Astrocyte of the cerebellum (primary cell): ENCODE data around the gene ZBTB47.

ENCODE experiments used
- DNase-seq: peaks from one replicate; pipeline ENCODE4 v3.0.0-alpha.2; 2011; ENCODE audit warnings: low read depth
- H3K4me3 ChIP-seq: 2 replicates; pipeline ENCODE4 v1.5.1; 2011; ENCODE audit warnings: mild to moderate bottlenecking, low read depth, low read length, moderate library complexity
- in situ Hi-C: cut with HindIII; loops from 2 replicates; pipeline ENCODE4 v1.10.0; 2017; ENCODE audit warnings: low sequenced_read_pairs
- TF ChIP-seq, protein P1 (sequence below): IDR thresholded peaks from 2 replicates; pipeline ENCODE4 v1.5.1; 2012; ENCODE audit warnings: low read length, low read depth, moderate library complexity, mild to moderate bottlenecking; ENCODE audit errors: missing control alignments

ZBTB47 gene

DNA sequence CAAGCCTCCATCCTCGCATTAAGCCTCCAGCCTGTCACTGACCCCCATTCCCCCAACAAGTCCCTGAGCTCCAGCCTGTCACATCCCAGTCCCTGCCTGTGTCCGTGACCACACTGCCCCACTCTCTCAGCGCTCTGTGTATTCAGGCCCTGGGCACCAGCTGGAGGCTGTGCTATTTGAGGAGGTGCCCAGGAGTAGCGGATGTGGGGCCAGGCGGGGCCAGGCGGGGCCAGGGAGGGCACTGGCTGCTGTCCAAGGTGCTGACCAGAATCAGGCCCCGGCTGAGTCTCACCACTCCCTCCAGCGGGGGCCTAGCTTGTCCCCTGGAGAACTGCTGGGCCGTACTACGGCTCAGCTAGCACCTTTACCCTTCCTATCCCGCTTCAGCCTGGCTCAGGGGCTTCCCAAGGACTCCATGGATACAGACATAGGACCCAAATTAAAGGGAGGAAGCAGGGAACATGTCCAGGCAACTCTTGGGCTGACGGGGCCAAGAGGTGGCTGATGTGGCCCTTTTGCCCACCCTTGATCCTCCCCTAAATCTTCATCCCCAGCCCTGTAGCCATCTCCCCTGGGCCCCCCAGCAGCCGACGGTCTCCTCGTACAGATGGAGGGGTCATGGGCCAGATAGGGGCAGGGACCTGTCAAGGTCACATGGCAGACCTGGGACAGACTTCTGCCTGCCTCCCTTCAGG, 48.0 kb downstream of the ZBTB47 start:
- TF ChIP-seq, protein P1, sequence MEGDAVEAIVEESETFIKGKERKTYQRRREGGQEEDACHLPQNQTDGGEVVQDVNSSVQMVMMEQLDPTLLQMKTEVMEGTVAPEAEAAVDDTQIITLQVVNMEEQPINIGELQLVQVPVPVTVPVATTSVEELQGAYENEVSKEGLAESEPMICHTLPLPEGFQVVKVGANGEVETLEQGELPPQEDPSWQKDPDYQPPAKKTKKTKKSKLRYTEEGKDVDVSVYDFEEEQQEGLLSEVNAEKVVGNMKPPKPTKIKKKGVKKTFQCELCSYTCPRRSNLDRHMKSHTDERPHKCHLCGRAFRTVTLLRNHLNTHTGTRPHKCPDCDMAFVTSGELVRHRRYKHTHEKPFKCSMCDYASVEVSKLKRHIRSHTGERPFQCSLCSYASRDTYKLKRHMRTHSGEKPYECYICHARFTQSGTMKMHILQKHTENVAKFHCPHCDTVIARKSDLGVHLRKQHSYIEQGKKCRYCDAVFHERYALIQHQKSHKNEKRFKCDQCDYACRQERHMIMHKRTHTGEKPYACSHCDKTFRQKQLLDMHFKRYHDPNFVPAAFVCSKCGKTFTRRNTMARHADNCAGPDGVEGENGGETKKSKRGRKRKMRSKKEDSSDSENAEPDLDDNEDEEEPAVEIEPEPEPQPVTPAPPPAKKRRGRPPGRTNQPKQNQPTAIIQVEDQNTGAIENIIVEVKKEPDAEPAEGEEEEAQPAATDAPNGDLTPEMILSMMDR: no peak
- DNase-seq: peak; percentile 1
- in situ Hi-C loops: no loop called here
- no peak overlapping the region for H3K4me3 ChIP-seq

DNA sequence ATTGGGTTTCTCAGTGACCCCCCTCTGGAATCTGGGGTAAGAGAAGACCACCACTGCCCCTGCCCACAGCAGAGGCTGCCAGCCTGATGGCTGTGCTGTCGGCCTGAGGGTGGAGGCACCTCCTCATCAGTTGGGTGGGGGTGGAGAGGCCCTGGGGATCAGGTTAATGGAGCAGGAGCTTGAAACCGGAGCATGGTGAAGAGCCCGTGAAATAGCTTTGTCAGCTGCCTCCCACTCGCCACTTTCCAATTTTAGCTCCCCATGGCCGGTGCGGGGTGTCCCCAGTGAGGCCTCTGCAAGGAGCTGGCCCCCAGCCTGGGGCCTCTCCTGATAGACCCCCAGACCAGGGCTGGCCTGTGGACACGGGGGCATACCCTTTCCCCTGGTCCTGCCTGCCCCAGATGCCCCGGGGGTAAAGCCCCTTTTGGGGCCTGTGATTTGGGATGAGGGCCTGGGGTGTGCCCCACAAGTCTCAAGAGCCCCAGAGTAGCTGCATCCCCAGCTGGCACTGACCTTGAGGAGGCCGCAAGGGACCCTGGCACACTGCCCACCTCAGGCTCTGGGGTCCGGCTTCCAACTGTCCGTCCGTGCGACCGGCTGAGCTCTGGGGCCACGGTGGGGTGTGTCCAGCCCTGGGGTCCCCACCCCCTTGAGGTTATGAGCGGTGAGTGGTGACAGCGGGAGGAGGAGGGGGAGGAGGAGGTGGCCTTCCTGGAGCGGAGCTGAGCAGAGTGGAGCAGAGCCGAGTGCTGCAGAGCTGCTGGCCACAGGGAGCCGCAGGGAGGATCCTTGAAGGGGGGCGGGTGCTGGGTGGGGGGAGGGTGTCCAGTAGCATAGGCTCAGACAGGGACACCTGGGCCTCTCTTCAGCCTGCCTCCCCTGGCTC, 48.8 kb downstream of the ZBTB47 start, which contains the start of gene HHATL:
Gene HHATL, minus strand, starts transcription at position 733 of the 886 bp plus-strand sequence. CDS start 1,972 bp downstream, outside the sequence.
- no peak within 1 kb of the TSS for H3K4me3 ChIP-seq
- TF ChIP-seq, protein P1: no peak

DNA sequence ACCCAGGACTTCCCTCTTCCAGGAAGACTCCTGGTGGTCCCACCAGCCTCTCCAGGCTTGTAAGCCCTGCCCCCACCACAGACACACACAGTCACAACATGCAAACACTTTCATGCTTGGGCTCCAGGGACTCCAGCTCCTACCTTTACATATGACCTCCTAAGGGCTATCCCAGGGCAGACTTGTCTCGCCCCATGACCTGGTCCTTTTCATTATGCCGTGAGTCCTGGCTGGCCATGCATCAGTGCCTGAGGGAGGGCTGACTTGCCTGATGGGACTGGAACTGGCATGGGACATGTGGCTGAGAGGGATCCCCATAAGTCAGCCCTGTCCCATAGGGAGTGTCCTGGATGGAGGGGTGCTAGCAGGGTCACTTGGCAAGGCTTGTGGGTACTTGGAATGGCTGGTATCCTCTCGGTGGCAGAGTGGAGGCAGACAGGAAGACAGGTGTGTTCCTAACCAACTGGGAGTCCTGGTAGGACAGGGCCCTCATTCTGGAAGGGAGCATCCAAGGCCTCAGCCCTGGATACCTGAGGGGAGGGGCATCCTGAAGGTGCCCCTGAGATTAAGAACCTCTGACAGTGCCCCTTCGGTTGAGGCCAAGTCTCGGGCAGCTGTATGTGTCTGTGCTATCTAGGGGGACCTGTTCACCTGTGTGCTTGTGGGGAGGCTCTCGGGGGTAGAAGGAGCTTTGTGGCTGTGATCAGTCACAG, 49.6 kb downstream of the ZBTB47 start:
- no peak overlapping the region for H3K4me3 ChIP-seq
- no peak for DNase-seq
- in situ Hi-C loops: no loop called here
- TF ChIP-seq, protein P1: no peak

More for the DNA sequence above, 48.8 kb downstream of the ZBTB47 start, which contains the start of gene HHATL:
- in situ Hi-C loops: no loop called here
- DNase-seq: no peak

DNA sequence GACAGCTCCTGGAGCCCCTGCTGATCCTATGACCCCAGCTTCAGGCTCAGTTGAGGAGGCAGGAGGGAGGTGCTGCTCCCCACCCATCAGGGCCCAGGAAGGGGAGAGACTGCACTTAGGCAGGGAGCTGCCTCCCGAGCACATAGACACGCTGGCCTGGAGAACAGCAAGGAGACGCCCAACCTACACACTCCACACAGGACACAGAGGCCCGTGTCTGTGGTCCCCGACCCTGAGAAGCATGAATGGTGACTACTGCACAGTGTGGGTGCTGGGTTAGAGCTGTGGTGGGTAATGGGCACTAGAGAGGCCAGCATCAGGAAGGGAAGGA, 50.2 kb downstream of the ZBTB47 start:
- no peak overlapping the region for H3K4me3 ChIP-seq
- TF ChIP-seq, protein P1: no peak
- DNase-seq: no peak
- in situ Hi-C loops: no loop called here

DNA sequence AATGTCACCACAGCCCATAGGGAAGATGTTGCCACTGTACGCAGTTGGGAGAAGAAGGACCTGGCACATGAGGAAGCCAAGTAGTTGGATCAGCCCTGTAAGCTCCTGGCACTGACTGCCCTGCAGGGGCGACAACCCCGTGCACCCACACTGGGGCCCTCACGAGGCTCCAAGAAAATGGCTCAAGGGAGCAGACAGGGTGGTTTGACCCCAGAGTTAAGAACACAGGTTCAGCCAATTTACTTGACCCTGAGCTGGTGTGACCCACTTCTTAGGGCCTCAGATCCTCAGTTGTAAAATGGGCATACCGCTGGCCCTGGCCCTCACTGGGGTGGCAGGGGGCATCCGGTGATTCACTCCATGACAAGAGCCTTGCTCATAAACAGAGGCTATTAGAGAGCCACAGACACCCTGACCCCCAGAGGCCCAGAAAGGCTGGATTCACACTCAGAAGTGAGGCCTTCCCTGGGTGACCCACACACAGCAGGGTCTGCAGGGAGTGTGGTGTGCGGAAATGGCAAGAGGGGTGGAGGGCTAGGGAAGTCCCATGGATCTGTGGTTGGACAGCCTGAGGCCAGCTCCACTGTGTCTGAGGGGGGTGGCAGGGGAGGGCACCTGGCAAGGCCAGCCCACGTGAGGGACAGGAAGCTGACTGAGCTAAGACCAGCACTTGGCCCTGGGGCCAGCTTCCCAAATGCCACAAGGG, 50.8 kb downstream of the ZBTB47 start:
- no peak for DNase-seq
- TF ChIP-seq, protein P1: no peak
- in situ Hi-C loops: no loop called here
- no peak overlapping the region for H3K4me3 ChIP-seq
